ENCODE data around the gene TMEM272. TPM values are rescaled to one million over a fixed set of nuclear protein-coding genes. Genes with fewer than 3 reads are reported as not detected.

The TMEM272 gene
- total RNA-seq, 1 experiment from 2014 or later = 0.07 TPM

DNA sequence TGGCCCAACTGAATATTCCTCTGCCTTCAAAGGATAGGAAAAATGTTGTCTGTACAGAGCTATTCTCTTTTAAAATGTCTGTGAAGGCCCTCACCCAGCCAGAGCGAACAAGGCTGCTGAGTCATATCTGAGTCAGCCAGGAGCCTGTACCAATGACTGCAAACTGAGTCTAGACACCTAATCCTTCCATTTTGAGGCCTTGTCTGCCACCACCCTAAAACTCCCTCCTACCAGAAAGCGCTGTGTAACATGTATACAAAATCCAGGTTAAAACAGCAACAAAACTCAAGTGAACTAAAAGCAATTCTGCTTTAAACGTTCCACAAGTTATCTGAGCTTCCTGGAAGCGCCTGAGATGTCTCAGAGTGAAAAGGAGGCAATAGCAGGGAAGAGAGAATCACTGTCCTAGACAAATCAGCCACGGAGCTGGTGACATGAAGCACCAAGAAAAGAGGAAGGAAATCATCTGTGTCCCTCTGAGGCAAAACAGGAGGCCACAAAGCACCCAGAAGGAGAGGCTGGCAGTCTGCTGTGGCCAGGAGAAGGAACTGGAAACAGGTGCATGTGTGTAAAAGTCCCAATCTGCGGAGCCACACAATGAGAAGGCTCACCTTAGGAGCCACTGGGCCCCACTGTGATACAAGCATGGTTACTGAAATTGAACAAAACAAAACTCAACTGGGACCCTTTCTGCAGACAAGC is 51.3 kb downstream of the TMEM272 start:
- no peak overlapping the region for H3K9ac ChIP-seq (ENCODE audit: low read length)
- H3K4me2 ChIP-seq (ENCODE audit: low read length) = peak overlapping the region; percentile 40; the same call in 1 of the 2 replicates
- POLR2A ChIA-PET (ENCODE audit: unreplicated experiment) = interaction anchor here (0.6 kb wide), 2 partner anchors 32 to 168 kb away, joined by 4 read pairs; no protein-coding TSS in a partner anchor

DNA sequence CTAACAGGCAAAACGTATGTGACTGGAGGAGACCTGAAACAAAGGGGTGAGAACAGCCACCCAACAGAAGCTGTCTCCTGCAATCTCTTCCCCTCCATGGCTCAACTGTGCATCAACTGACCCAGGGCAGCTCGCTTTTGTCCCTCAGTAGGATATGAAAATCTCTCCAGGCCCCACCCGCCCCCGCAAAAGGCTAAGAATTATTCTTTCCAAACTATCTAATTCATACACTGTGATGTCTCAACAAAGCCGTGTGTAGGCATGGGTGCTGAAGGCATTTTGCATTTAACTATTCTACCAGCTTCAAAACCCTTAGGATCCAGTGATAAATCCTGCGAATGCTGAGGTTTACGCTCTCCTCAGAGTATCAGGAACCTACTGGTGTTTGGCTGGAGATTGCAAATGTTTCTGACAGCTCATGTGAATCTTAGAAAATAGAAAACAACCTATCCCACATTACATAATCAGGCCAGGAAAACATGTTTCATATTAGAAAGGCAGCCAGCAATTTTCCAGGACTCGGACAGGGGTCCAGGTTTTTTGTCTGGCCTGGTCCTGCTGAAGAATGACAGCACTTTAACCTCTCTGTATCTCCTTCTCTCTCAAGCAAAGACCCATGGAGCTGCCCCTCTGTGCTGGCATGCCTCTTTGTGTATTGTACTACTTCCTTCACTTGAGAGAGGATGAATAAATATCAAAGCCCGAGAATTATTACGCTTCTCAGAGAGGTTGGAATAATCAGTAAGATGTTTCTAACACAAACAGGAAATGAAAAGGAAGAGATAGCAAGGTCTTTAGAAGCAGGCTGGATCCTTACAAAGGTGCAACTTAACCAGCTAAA is 58.3 kb downstream of the TMEM272 start:
- no peaks in the 10 kb centered on the region for H3K4me1 ChIP-seq (ENCODE audit: insufficient read depth, low read length)
- no peak overlapping the region for H3K4me3 ChIP-seq (ENCODE audit: low read length)
- BruUV-seq (replicated peaks) = no TSS peak
- no peaks in the 10 kb centered on the region for H3K9me3 ChIP-seq (ENCODE audit: low read length)
- H2AFZ ChIP-seq (ENCODE audit: low read length) = no peak overlapping the region
- H3K27me3 ChIP-seq (ENCODE audit: low read length) = no peaks in the 10 kb centered on the region
- ChIA-PET CTCF (interaction anchor here (0.5 kb wide), 1 partner anchor 359 kb away, joined by 3 read pairs; no protein-coding TSS in a partner anchor), POLR2A (ENCODE audit: unreplicated experiment) (no interaction called here)
- no peaks in the 10 kb centered on the region for H3K79me2 ChIP-seq (ENCODE audit: low read length)
- no peak overlapping the region for H3K9ac ChIP-seq (ENCODE audit: low read length)
- H3F3A ChIP-seq (ENCODE audit: low read length, unreplicated experiment) = no peaks in the 10 kb centered on the region
- no peak overlapping the region for H3K4me2 ChIP-seq (ENCODE audit: low read length)
- H4K20me1 ChIP-seq (ENCODE audit: low read length) = no peaks in the 10 kb centered on the region
- TF ChIP-seq EZH2 (IDR thresholded peaks at IDR 0.05; ENCODE audit: low read length, unreplicated experiment) (no peak), EZH2phosphoT487 (IDR thresholded peaks at IDR 0.05; ENCODE audit: borderline replicate concordance, low read length) (no peak)
- TF ChIP-seq, protein P1, sequence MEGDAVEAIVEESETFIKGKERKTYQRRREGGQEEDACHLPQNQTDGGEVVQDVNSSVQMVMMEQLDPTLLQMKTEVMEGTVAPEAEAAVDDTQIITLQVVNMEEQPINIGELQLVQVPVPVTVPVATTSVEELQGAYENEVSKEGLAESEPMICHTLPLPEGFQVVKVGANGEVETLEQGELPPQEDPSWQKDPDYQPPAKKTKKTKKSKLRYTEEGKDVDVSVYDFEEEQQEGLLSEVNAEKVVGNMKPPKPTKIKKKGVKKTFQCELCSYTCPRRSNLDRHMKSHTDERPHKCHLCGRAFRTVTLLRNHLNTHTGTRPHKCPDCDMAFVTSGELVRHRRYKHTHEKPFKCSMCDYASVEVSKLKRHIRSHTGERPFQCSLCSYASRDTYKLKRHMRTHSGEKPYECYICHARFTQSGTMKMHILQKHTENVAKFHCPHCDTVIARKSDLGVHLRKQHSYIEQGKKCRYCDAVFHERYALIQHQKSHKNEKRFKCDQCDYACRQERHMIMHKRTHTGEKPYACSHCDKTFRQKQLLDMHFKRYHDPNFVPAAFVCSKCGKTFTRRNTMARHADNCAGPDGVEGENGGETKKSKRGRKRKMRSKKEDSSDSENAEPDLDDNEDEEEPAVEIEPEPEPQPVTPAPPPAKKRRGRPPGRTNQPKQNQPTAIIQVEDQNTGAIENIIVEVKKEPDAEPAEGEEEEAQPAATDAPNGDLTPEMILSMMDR (conservative IDR thresholded peaks at IDR 0.05; ENCODE audit: low read depth, low read length) = no peak
- intact Hi-C loops (cut with micrococcal nuclease) = no loop called here
- ATAC-seq = no peak
- H3K27ac ChIP-seq (ENCODE audit: low read length) = no peak overlapping the region
- no peak for DNase-seq
- no peaks in the 10 kb centered on the region for H3K9me2 ChIP-seq (replicated peaks; ENCODE audit: low read length)
- H3K36me3 ChIP-seq (ENCODE audit: low read depth, low read length) = no peaks in the 10 kb centered on the region

More for the DNA sequence above, 51.3 kb downstream of the TMEM272 start:
- ATAC-seq (peak; percentile 94), DNase-seq (peak; percentile 80)
- Histone ChIP-seq H4K20me1 (ENCODE audit: low read length) (no peaks in the 10 kb centered on the region), H3K9me3 (ENCODE audit: low read length) (no peaks in the 10 kb centered on the region), H3K9me2 (replicated peaks; ENCODE audit: low read length) (no peaks in the 10 kb centered on the region), H2AFZ (ENCODE audit: low read length) (peak overlapping the region; percentile 75), H3F3A (ENCODE audit: low read length, unreplicated experiment) (no peaks in the 10 kb centered on the region), H3K27ac (ENCODE audit: low read length) (peak overlapping the region; percentile 38), H3K27me3 (ENCODE audit: low read length) (no peaks in the 10 kb centered on the region), H3K79me2 (ENCODE audit: low read length) (no peaks in the 10 kb centered on the region), H3K36me3 (ENCODE audit: low read depth, low read length) (no peaks in the 10 kb centered on the region), H3K4me1 (ENCODE audit: insufficient read depth, low read length) (peaks cover 15% of the 10 kb centered on the region), H3K4me3 (ENCODE audit: low read length) (no peak overlapping the region)
- CTCF ChIA-PET = interaction anchor here (0.9 kb wide), 1 partner anchor 359 kb away, joined by 4 read pairs; no protein-coding TSS in a partner anchor
- no TSS peak for BruUV-seq (replicated peaks)
- intact Hi-C loops (cut with micrococcal nuclease) = loop anchor here (5.0 kb wide), 1 partner anchor 501 kb away; no protein-coding TSS in a partner anchor
- TF ChIP-seq, protein P1 (conservative IDR thresholded peaks at IDR 0.05; ENCODE audit: low read depth, low read length) = no peak
- TF ChIP-seq EZH2 (IDR thresholded peaks at IDR 0.05; ENCODE audit: low read length, unreplicated experiment) = no peak
- TF ChIP-seq EZH2phosphoT487 (IDR thresholded peaks at IDR 0.05; ENCODE audit: borderline replicate concordance, low read length) = no peak

All from PC-3 (cell line).